Measurements from ENCODE around the gene BSCL2. TPM values are rescaled to one million over a fixed set of nuclear protein-coding genes. Genes with fewer than 3 reads are reported as not detected.

The BSCL2 gene
- total RNA-seq, 1 experiment from 2014 or later = 97.2 TPM

DNA sequence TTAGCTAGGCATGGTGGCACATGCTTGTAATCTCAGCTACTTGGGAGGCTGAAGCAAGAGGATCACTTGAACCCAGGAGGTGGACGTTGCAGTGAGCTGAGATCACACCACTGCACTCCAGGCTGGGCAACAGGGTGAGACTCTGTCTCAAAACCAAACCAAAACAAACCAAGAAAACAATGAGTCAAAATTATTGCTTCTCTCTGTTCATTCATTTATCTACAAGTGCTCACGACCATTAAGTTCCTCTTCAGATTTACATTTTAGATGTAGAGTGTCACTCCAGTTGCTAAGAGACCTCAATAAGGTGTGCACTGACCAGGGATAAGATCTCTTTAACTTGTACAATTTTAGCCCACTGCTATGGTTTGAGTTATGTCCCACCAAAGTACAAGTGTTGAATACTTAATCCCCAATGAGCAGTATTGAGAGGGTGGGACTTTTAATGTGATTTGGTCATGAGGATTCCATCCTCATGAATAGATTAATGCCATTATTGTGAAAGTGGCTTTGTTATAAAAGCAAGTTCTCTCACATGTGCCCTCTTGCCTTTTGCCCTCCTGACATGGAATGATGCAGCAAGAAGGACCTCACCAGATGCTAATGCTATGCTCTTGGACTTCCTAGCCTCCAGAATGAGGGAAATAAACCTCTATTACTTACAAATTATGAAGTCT, 12.2 kb upstream of the BSCL2 start:
- POLR2A ChIA-PET = interaction anchor here (0.7 kb wide), 1 partner anchor 128 kb away, joined by 5 read pairs; no protein-coding TSS in a partner anchor
- no peaks in the 10 kb centered on the region for H3K27me3 Mint-ChIP-seq (ENCODE audit: low read depth)
- DNase-seq (ENCODE audit: low spot score) = no peak
- peaks cover 94% of the 10 kb centered on the region for H3K36me3 Mint-ChIP-seq
- peaks cover 20% of the 10 kb centered on the region for H3K4me1 Mint-ChIP-seq
- TF ChIP-seq KAT7 (CRISPR knock-in tag; IDR thresholded peaks at IDR 0.05; ENCODE audit: borderline replicate concordance) (no peak), ZNF232 (CRISPR knock-in tag; IDR thresholded peaks at IDR 0.05) (no peak), ATF1 (CRISPR knock-in tag; IDR thresholded peaks at IDR 0.05) (no peak), ZNF121 (CRISPR knock-in tag; IDR thresholded peaks at IDR 0.05) (no peak), TCF7 (CRISPR knock-in tag; IDR thresholded peaks at IDR 0.05; ENCODE audit: low read depth) (no peak), CREM (CRISPR knock-in tag; IDR thresholded peaks at IDR 0.05) (no peak), ELF4 (CRISPR knock-in tag; IDR thresholded peaks at IDR 0.05; ENCODE audit: low read depth) (no peak), GTF2I (CRISPR knock-in tag; conservative IDR thresholded peaks at IDR 0.05) (no peak), ETV6 (CRISPR knock-in tag; IDR thresholded peaks at IDR 0.05) (no peak)
- TF ChIP-seq, protein P1, sequence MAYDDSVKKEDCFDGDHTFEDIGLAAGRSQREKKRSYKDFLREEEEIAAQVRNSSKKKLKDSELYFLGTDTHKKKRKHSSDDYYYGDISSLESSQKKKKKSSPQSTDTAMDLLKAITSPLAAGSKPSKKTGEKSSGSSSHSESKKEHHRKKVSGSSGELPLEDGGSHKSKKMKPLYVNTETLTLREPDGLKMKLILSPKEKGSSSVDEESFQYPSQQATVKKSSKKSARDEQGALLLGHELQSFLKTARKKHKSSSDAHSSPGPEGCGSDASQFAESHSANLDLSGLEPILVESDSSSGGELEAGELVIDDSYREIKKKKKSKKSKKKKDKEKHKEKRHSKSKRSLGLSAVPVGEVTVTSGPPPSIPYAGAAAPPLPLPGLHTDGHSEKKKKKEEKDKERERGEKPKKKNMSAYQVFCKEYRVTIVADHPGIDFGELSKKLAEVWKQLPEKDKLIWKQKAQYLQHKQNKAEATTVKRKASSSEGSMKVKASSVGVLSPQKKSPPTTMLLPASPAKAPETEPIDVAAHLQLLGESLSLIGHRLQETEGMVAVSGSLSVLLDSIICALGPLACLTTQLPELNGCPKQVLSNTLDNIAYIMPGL (CRISPR knock-in tag; IDR thresholded peaks at IDR 0.05) = no peak
- TF ChIP-seq, protein P2, sequence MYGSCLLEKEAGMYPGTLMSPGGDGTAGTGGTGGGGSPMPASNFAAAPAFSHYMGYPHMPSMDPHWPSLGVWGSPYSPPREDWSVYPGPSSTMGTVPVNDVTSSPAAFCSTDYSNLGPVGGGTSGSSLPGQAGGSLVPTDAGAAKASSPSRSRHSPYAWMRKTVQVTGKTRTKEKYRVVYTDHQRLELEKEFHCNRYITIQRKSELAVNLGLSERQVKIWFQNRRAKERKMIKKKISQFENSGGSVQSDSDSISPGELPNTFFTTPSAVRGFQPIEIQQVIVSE (CRISPR knock-in tag; IDR thresholded peaks at IDR 0.05; ENCODE audit: borderline replicate concordance) = no peak
- TF ChIP-seq, protein P3, sequence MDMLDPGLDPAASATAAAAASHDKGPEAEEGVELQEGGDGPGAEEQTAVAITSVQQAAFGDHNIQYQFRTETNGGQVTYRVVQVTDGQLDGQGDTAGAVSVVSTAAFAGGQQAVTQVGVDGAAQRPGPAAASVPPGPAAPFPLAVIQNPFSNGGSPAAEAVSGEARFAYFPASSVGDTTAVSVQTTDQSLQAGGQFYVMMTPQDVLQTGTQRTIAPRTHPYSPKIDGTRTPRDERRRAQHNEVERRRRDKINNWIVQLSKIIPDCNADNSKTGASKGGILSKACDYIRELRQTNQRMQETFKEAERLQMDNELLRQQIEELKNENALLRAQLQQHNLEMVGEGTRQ (CRISPR knock-in tag; IDR thresholded peaks at IDR 0.05) = no peak
- TF ChIP-seq, protein P4, sequence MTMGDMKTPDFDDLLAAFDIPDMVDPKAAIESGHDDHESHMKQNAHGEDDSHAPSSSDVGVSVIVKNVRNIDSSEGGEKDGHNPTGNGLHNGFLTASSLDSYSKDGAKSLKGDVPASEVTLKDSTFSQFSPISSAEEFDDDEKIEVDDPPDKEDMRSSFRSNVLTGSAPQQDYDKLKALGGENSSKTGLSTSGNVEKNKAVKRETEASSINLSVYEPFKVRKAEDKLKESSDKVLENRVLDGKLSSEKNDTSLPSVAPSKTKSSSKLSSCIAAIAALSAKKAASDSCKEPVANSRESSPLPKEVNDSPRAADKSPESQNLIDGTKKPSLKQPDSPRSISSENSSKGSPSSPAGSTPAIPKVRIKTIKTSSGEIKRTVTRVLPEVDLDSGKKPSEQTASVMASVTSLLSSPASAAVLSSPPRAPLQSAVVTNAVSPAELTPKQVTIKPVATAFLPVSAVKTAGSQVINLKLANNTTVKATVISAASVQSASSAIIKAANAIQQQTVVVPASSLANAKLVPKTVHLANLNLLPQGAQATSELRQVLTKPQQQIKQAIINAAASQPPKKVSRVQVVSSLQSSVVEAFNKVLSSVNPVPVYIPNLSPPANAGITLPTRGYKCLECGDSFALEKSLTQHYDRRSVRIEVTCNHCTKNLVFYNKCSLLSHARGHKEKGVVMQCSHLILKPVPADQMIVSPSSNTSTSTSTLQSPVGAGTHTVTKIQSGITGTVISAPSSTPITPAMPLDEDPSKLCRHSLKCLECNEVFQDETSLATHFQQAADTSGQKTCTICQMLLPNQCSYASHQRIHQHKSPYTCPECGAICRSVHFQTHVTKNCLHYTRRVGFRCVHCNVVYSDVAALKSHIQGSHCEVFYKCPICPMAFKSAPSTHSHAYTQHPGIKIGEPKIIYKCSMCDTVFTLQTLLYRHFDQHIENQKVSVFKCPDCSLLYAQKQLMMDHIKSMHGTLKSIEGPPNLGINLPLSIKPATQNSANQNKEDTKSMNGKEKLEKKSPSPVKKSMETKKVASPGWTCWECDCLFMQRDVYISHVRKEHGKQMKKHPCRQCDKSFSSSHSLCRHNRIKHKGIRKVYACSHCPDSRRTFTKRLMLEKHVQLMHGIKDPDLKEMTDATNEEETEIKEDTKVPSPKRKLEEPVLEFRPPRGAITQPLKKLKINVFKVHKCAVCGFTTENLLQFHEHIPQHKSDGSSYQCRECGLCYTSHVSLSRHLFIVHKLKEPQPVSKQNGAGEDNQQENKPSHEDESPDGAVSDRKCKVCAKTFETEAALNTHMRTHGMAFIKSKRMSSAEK (CRISPR knock-in tag; IDR thresholded peaks at IDR 0.05; ENCODE audit: borderline replicate concordance) = no peak
- TF ChIP-seq, protein P5, sequence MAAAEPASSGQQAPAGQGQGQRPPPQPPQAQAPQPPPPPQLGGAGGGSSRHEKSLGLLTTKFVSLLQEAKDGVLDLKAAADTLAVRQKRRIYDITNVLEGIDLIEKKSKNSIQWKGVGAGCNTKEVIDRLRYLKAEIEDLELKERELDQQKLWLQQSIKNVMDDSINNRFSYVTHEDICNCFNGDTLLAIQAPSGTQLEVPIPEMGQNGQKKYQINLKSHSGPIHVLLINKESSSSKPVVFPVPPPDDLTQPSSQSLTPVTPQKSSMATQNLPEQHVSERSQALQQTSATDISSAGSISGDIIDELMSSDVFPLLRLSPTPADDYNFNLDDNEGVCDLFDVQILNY (CRISPR knock-in tag; IDR thresholded peaks at IDR 0.05) = no peak
- TF ChIP-seq, protein P6, sequence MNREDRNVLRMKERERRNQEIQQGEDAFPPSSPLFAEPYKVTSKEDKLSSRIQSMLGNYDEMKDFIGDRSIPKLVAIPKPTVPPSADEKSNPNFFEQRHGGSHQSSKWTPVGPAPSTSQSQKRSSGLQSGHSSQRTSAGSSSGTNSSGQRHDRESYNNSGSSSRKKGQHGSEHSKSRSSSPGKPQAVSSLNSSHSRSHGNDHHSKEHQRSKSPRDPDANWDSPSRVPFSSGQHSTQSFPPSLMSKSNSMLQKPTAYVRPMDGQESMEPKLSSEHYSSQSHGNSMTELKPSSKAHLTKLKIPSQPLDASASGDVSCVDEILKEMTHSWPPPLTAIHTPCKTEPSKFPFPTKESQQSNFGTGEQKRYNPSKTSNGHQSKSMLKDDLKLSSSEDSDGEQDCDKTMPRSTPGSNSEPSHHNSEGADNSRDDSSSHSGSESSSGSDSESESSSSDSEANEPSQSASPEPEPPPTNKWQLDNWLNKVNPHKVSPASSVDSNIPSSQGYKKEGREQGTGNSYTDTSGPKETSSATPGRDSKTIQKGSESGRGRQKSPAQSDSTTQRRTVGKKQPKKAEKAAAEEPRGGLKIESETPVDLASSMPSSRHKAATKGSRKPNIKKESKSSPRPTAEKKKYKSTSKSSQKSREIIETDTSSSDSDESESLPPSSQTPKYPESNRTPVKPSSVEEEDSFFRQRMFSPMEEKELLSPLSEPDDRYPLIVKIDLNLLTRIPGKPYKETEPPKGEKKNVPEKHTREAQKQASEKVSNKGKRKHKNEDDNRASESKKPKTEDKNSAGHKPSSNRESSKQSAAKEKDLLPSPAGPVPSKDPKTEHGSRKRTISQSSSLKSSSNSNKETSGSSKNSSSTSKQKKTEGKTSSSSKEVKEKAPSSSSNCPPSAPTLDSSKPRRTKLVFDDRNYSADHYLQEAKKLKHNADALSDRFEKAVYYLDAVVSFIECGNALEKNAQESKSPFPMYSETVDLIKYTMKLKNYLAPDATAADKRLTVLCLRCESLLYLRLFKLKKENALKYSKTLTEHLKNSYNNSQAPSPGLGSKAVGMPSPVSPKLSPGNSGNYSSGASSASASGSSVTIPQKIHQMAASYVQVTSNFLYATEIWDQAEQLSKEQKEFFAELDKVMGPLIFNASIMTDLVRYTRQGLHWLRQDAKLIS (CRISPR knock-in tag; IDR thresholded peaks at IDR 0.05; ENCODE audit: borderline replicate concordance) = no peak
- H3K4me3 Mint-ChIP-seq = no peak overlapping the region
- no peak overlapping the region; the same call in 1 of the 2 replicates for H3K27ac Mint-ChIP-seq
- CTCF ChIA-PET = no interaction called here
- no peaks in the 10 kb centered on the region for H3K9me3 Mint-ChIP-seq
- ATAC-seq = no peak
